Endodermal cell (in vitro differentiated cells): ENCODE measurements around the gene FARSB. TPM values are rescaled to one million over a fixed set of nuclear protein-coding genes. Genes with fewer than 3 reads are reported as not detected.

Source experiments
- DNase-seq: peaks from one replicate; pipeline ENCODE4 v3.0.0-alpha.2; 2017
- H3K27ac ChIP-seq: 2 replicates; pipeline ENCODE4 v1.5.1; 2013; ENCODE audit warnings: mild to moderate bottlenecking, low read depth, low read length, moderate library complexity
- H3K27me3 ChIP-seq: 2 replicates; pipeline ENCODE4 v1.6.1; 2013; ENCODE audit warnings: mild to moderate bottlenecking, low read length, moderate library complexity; ENCODE audit not compliant: insufficient read depth, control insufficient read depth, poor library complexity, severe bottlenecking
- H3K36me3 ChIP-seq: 2 replicates; pipeline ENCODE4 v1.7.0; 2013; ENCODE audit warnings: mild to moderate bottlenecking, low read length, moderate library complexity; ENCODE audit not compliant: control insufficient read depth, insufficient read depth
- H3K4me1 ChIP-seq: one replicate; pipeline ENCODE4 v1.7.0; 2013; ENCODE audit warnings: low read length; ENCODE audit not compliant: control insufficient read depth, insufficient read depth
- H3K4me3 ChIP-seq: 2 replicates; pipeline ENCODE4 v1.5.1; 2013; ENCODE audit warnings: mild to moderate bottlenecking, low read length, moderate library complexity
- H3K9ac ChIP-seq: 2 replicates; pipeline ENCODE4 v1.6.1; 2013; ENCODE audit warnings: mild to moderate bottlenecking, low read length, moderate library complexity; ENCODE audit not compliant: poor library complexity, severe bottlenecking; ENCODE audit errors: extremely low read depth
- H3K9me3 ChIP-seq: 2 replicates; pipeline ENCODE4 v1.6.1; 2013; ENCODE audit warnings: mild to moderate bottlenecking, low read length, moderate library complexity; ENCODE audit not compliant: control insufficient read depth
- H3K27ac Mint-ChIP-seq: 2 replicates; pipeline ENCODE4 v1.8.0; 2020; ENCODE audit warnings: mixed read lengths
- H3K27me3 Mint-ChIP-seq: 2 replicates; pipeline ENCODE4 v1.8.0; 2021; ENCODE audit warnings: mild to moderate bottlenecking, mixed read lengths; ENCODE audit not compliant: insufficient read depth
- H3K36me3 Mint-ChIP-seq: 2 replicates; pipeline ENCODE4 v1.8.0; 2020; ENCODE audit warnings: low read depth, mixed read lengths
- H3K4me1 Mint-ChIP-seq: 2 replicates; pipeline ENCODE4 v1.8.0; 2020; ENCODE audit warnings: mixed read lengths
- H3K4me3 Mint-ChIP-seq: 2 replicates; pipeline ENCODE4 v1.8.0; 2020; ENCODE audit warnings: mild to moderate bottlenecking, moderate library complexity, mixed read lengths
- H3K9me3 Mint-ChIP-seq: 2 replicates; pipeline ENCODE4 v1.8.0; 2020; ENCODE audit warnings: mild to moderate bottlenecking, mixed read lengths
- CTCF ChIP-seq: fragments of 200-600 bp; sonication (generic); conservative IDR thresholded peaks from 2 replicates; pipeline ENCODE4 v1.5.0; 2021; ENCODE audit warnings: antibody characterized with exemption, mild to moderate bottlenecking
- WGBS, 2 experiments: methylation state at CpG; one replicate each; pipeline versions ENCODE4 v1.1.5 to v1.1.7; 2013; ENCODE audit warnings: missing lambda C conversion rate in 2 of 2, mixed read lengths in 1 of 2; ENCODE audit not compliant: insufficient coverage in 1 of 2, insufficient read length in 1 of 2; 5-methylcytosine and 5-hydroxymethylcytosine counted together
- total RNA-seq, 2 donors: library from RNA; stranded (reverse); fragmentation: NEBNext Ultra II Directional in 1 of 2; extraction: Animal tissue kit (Norgen Biotek cat#: 25700) in 1 of 2; gene quantifications; 2 replicates in 1 of 2; 3 replicates in 1 of 2; pipeline ENCODE4 v1.2.1, GENCODE V29; 2021

The FARSB gene
- total RNA-seq, 2 donors from 2014 or later = 15.9 to 18.3 TPM

DNA sequence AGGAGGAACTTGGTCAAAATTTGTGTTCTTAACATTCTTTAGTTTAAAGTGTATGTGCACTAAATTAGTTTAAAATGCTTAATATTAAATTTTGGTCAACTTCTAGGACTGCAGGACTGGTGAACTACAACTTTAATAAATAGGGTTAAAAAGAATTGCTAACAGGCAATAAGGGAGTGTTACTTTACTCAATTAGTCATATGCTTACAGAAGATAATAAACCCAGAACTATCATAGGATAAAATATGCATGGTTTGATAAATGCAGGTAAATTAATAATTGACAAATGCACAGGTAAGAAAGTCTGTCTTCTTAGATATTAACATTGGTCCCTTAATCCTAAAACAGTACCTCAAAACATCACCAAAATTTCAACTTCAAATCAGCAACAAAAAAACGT lies 20.6 kb downstream of the FARSB start:
- H3K9me3 Mint-ChIP-seq = peaks cover 1% of the 10 kb centered on the region
- no peak overlapping the region for H3K4me3 ChIP-seq
- WGBS, 2 experiments = 80 to 100% methylated on average over 1 of the region's 1 CpG
- no peak overlapping the region for H3K27ac ChIP-seq
- H3K9ac ChIP-seq = no peak overlapping the region
- no peaks in the 10 kb centered on the region for H3K4me1 ChIP-seq
- H3K36me3 ChIP-seq = peaks cover 82% of the 10 kb centered on the region
- no peak overlapping the region for H3K27ac Mint-ChIP-seq
- no peak overlapping the region for H3K4me3 Mint-ChIP-seq
- TF ChIP-seq CTCF = no peak
- DNase-seq = no peak
- peaks cover 63% of the 10 kb centered on the region for H3K36me3 Mint-ChIP-seq
- H3K9me3 ChIP-seq = no peaks in the 10 kb centered on the region
- H3K27me3 ChIP-seq = no peaks in the 10 kb centered on the region
- no peaks in the 10 kb centered on the region for H3K4me1 Mint-ChIP-seq
- H3K27me3 Mint-ChIP-seq = no peaks in the 10 kb centered on the region

GRCh38 chr2:222627764-222628163 lies 28.1 kb downstream of the FARSB start:
- no peaks in the 10 kb centered on the region for H3K27me3 Mint-ChIP-seq
- H3K27ac Mint-ChIP-seq = no peak overlapping the region
- no peaks in the 10 kb centered on the region for H3K9me3 Mint-ChIP-seq
- no peak overlapping the region for H3K4me3 Mint-ChIP-seq
- peaks cover 59% of the 10 kb centered on the region for H3K36me3 Mint-ChIP-seq
- H3K4me3 ChIP-seq = no peak overlapping the region
- H3K9ac ChIP-seq = no peak overlapping the region
- peaks cover 72% of the 10 kb centered on the region for H3K36me3 ChIP-seq
- WGBS, 2 experiments = 97 to 100% methylated on average over 1 to 3 of the region's 5 CpGs
- H3K4me1 Mint-ChIP-seq = no peaks in the 10 kb centered on the region
- no peaks in the 10 kb centered on the region for H3K27me3 ChIP-seq
- no peaks in the 10 kb centered on the region for H3K9me3 ChIP-seq
- TF ChIP-seq CTCF = no peak
- no peaks in the 10 kb centered on the region for H3K4me1 ChIP-seq
- no peak for DNase-seq
- H3K27ac ChIP-seq = no peak overlapping the region

DNA sequence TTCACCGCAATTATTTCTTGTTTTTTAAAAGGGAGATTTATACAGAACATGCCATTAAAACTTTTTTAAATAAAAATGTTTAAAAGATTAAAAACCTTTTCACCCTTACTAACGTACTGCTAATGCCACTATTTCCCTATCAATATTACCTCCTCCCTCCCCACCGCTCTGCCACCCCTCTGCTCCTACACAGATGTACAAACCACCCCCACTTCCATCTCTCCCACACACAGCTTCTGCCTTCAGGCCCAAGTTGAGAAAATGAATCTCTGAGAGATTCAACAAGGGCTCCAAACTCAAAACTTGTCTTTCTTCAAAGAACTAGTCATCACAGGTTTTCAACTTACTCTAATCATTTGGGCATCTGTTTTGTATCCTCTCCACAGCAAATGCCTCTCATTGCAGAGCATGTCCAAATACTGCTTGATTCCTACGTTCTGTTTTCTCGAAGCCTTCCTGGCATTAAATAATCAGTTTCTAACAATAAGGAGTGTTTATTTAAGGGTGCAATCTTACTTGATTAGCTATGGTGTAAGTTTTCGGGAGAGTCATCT lies 32.1 kb downstream of the FARSB start:
- no peak overlapping the region for H3K27ac Mint-ChIP-seq
- H3K27ac ChIP-seq = no peak overlapping the region
- H3K36me3 Mint-ChIP-seq = peaks cover 39% of the 10 kb centered on the region
- H3K4me3 Mint-ChIP-seq = no peak overlapping the region
- 97 to 100% methylated on average over 2 to 6 of the region's 6 CpGs for WGBS, 2 experiments
- no peaks in the 10 kb centered on the region for H3K4me1 Mint-ChIP-seq
- no peak for DNase-seq
- H3K36me3 ChIP-seq = peaks cover 63% of the 10 kb centered on the region
- H3K9me3 ChIP-seq = no peaks in the 10 kb centered on the region
- no peak overlapping the region for H3K4me3 ChIP-seq
- H3K9ac ChIP-seq = no peak overlapping the region
- TF ChIP-seq CTCF = no peak
- H3K9me3 Mint-ChIP-seq = no peaks in the 10 kb centered on the region
- H3K4me1 ChIP-seq = no peaks in the 10 kb centered on the region
- H3K27me3 ChIP-seq = no peaks in the 10 kb centered on the region
- no peaks in the 10 kb centered on the region for H3K27me3 Mint-ChIP-seq
